IMR-90 (cell line): ENCODE data around the gene KIF16B. TPM values are rescaled to one million over a fixed set of nuclear protein-coding genes. Genes with fewer than 3 reads are reported as not detected.

ENCODE experiments used
- ATAC-seq: fragments of 200-7000 bp; cut with Tn5 transposase; 2 replicates; pipeline ENCODE4 v1.9.1; 2020; ENCODE audit warnings: low read depth, mild to moderate bottlenecking, moderate library complexity
- BruUV-seq: library from RNA; stranded (reverse); fragments of 400-500 nt; replicated peaks from 2 replicates; lab custom pipeline; 2021; lab: Mats Ljungman, UMichigan
- CTCF ChIA-PET: fragments of 300-600 bp; formaldehyde crosslinking; extraction: SDS; loops from one replicate; lab custom pipeline; 2021; ENCODE audit warnings: antibody characterized with exemption; lab: Yijun Ruan, JAX
- POLR2A ChIA-PET: fragments of 300-600 bp; sonication (Branson Sonifier 250); formaldehyde crosslinking; loops from one replicate; lab custom pipeline; 2022; ENCODE audit warnings: antibody characterized with exemption; ENCODE audit not compliant: unreplicated experiment; lab: Charles Lee
- DNase-seq: peaks from one replicate; pipeline ENCODE4 v3.0.0; 2013
- H2AFZ ChIP-seq: replicated peaks from 2 replicates; pipeline ENCODE3; 2013; ENCODE audit warnings: low read length, mild to moderate bottlenecking; ENCODE audit not compliant: poor library complexity
- H2AK5ac ChIP-seq: 2 replicates; pipeline ENCODE4 v1.6.1; 2013; ENCODE audit warnings: low read depth, low read length, inconsistent platforms
- H2AK9ac ChIP-seq: replicated peaks from 2 replicates; pipeline ENCODE3; 2013; ENCODE audit warnings: mild to moderate bottlenecking, low read depth, low read length, moderate library complexity; ENCODE audit not compliant: poor library complexity
- H2BK120ac ChIP-seq: 2 replicates; pipeline ENCODE4 v1.6.1; 2013; ENCODE audit warnings: low read depth, low read length, inconsistent platforms
- H2BK15ac ChIP-seq: 3 replicates; pipeline ENCODE4 v1.6.1; 2013; ENCODE audit warnings: low read depth, low read length, inconsistent platforms
- H2BK20ac ChIP-seq: 2 replicates; pipeline ENCODE4 v1.6.1; 2013; ENCODE audit warnings: low read depth, mild to moderate bottlenecking, inconsistent platforms, low read length, moderate library complexity
- H2BK5ac ChIP-seq: 2 replicates; pipeline ENCODE4 v1.6.1; 2013; ENCODE audit warnings: mild to moderate bottlenecking, low read depth, low read length, inconsistent platforms; ENCODE audit not compliant: poor library complexity, severe bottlenecking
- H3K14ac ChIP-seq: replicated peaks from 2 replicates; pipeline ENCODE4 v1.6.1; 2013; ENCODE audit warnings: low read depth, low read length, inconsistent platforms
- H3K18ac ChIP-seq: 2 replicates; pipeline ENCODE4 v1.6.1; 2013; ENCODE audit warnings: low read depth, low read length, control low read depth
- H3K23ac ChIP-seq: 2 replicates; pipeline ENCODE4 v1.6.1; 2013; ENCODE audit warnings: low read depth, low read length, inconsistent platforms
- H3K27ac ChIP-seq: 2 replicates; pipeline ENCODE4 v1.5.1; 2013; ENCODE audit warnings: mild to moderate bottlenecking, control low read depth, low read length; ENCODE audit not compliant: insufficient read depth
- H3K27me3 ChIP-seq: 2 replicates; pipeline ENCODE4 v1.6.1; 2013; ENCODE audit warnings: low read length; ENCODE audit not compliant: control insufficient read depth, insufficient read depth
- H3K36me3 ChIP-seq: 2 replicates; pipeline ENCODE4 v1.6.1; 2013; ENCODE audit warnings: low read length, mixed read lengths; ENCODE audit not compliant: control insufficient read depth, insufficient read depth
- H3K4ac ChIP-seq: 2 replicates; pipeline ENCODE4 v1.6.1; 2013; ENCODE audit warnings: low read depth, low read length, inconsistent platforms
- H3K4me1 ChIP-seq: 2 replicates; pipeline ENCODE4 v1.6.1; 2013; ENCODE audit warnings: low read length, mixed read lengths; ENCODE audit not compliant: control insufficient read depth, insufficient read depth
- H3K4me2 ChIP-seq: 2 replicates; pipeline ENCODE4 v1.6.1; 2013; ENCODE audit warnings: low read depth, mild to moderate bottlenecking, control low read depth, low read length, moderate library complexity
- H3K4me3 ChIP-seq: 2 replicates; pipeline ENCODE4 v1.5.1; 2013; ENCODE audit warnings: low read depth, mild to moderate bottlenecking, control low read depth, low read length, moderate library complexity; ENCODE audit not compliant: insufficient read depth
- H3K56ac ChIP-seq: 2 replicates; pipeline ENCODE4 v1.6.1; 2013; ENCODE audit warnings: low read length, inconsistent platforms; ENCODE audit not compliant: insufficient read depth; ENCODE audit errors: extremely low read depth
- H3K79me1 ChIP-seq, 2 experiments: 2 replicates each; pipeline ENCODE4 v1.6.1; 2013; ENCODE audit warnings: low read length in 2 of 2, inconsistent platforms in 1 of 2, low read depth in 1 of 2
- H3K9ac ChIP-seq: 2 replicates; pipeline ENCODE4 v1.6.1; 2013; ENCODE audit warnings: low read depth, low read length, control low read depth
- H3K9me1 ChIP-seq: 2 replicates; pipeline ENCODE4 v1.6.1; 2013; ENCODE audit warnings: low read length, inconsistent platforms; ENCODE audit not compliant: insufficient read depth
- H3K9me3 ChIP-seq: 2 replicates; pipeline ENCODE4 v1.6.1; 2013; ENCODE audit warnings: low read length; ENCODE audit not compliant: control insufficient read depth, insufficient read depth
- H4K20me1 ChIP-seq: 2 replicates; pipeline ENCODE4 v1.6.1; 2013; ENCODE audit warnings: low read length, inconsistent platforms; ENCODE audit not compliant: insufficient read depth
- H4K5ac ChIP-seq: 2 replicates; pipeline ENCODE4 v1.6.1; 2013; ENCODE audit warnings: mild to moderate bottlenecking, low read depth, low read length, control low read depth
- H4K8ac ChIP-seq, 2 experiments: 2 replicates each; pipeline ENCODE4 v1.6.1; 2013; ENCODE audit warnings: low read depth in 2 of 2, low read length in 2 of 2, control low read depth in 1 of 2, inconsistent platforms in 1 of 2
- H4K91ac ChIP-seq: 2 replicates; pipeline ENCODE4 v1.6.1; 2013; ENCODE audit warnings: low read depth, low read length, inconsistent platforms; ENCODE audit not compliant: insufficient read depth
- BHLHE40 ChIP-seq: fragments of 150-350 bp; IDR thresholded peaks from 2 replicates; pipeline ENCODE4 v1.6.1; 2016; ENCODE audit warnings: mild to moderate bottlenecking, low read depth, low read length
- CEBPB ChIP-seq: IDR thresholded peaks from 2 replicates; pipeline ENCODE4 v1.6.1; 2012; ENCODE audit warnings: low read depth, low read length, improper control_type of control experiment
- CHD1 ChIP-seq: IDR thresholded peaks from 2 replicates; pipeline ENCODE4 v1.6.1; 2012; ENCODE audit warnings: low read depth, low read length, improper control_type of control experiment
- FOS ChIP-seq: fragments of 150-350 bp; IDR thresholded peaks from 2 replicates; pipeline ENCODE4 v1.6.1; 2016; ENCODE audit warnings: low read depth, low read length
- MAFK ChIP-seq: IDR thresholded peaks from 2 replicates; pipeline ENCODE4 v1.6.1; 2012; ENCODE audit warnings: low read depth, low read length, improper control_type of control experiment
- MAZ ChIP-seq: IDR thresholded peaks from 2 replicates; pipeline ENCODE4 v1.6.1; 2012; ENCODE audit warnings: low read depth, mild to moderate bottlenecking, low read length, improper control_type of control experiment, moderate library complexity, borderline replicate concordance
- MXI1 ChIP-seq: IDR thresholded peaks from 2 replicates; pipeline ENCODE4 v1.6.1; 2012; ENCODE audit warnings: low read depth, mild to moderate bottlenecking, low read length, moderate library complexity, borderline replicate concordance
- NFE2L2 ChIP-seq: fragments of 150-350 bp; IDR thresholded peaks from 2 replicates; pipeline ENCODE4 v1.6.1; 2016; ENCODE audit warnings: low read depth, mild to moderate bottlenecking, low read length
- POLR2A ChIP-seq: IDR thresholded peaks from 2 replicates; pipeline ENCODE4 v1.6.1; 2012; ENCODE audit warnings: mild to moderate bottlenecking, low read depth, low read length
- RAD21 ChIP-seq: IDR thresholded peaks from 2 replicates; pipeline ENCODE4 v1.6.1; 2012; ENCODE audit warnings: low read length, improper control_type of control experiment
- RCOR1 ChIP-seq: IDR thresholded peaks from 2 replicates; pipeline ENCODE4 v1.6.1; 2012; ENCODE audit warnings: mild to moderate bottlenecking, low read length, improper control_type of control experiment; ENCODE audit not compliant: insufficient replicate concordance
- RFX5 ChIP-seq: IDR thresholded peaks from 2 replicates; pipeline ENCODE4 v1.8.0; 2012; ENCODE audit warnings: low read depth, mild to moderate bottlenecking, low read length, moderate library complexity
- SMC3 ChIP-seq: fragments of 150-350 bp; IDR thresholded peaks from 2 replicates; pipeline ENCODE4 v1.6.1; 2016; ENCODE audit warnings: low read depth, mild to moderate bottlenecking, antibody characterized with exemption, low read length, moderate library complexity
- WGBS, 2 experiments: methylation state at CpG; one replicate each; pipeline versions ENCODE4 v1.1.5 to v1.1.7; 2013; ENCODE audit warnings: missing lambda C conversion rate in 2 of 2; ENCODE audit not compliant: insufficient read length in 1 of 2; ENCODE audit errors: extremely low coverage in 2 of 2; 5-methylcytosine and 5-hydroxymethylcytosine counted together
- dilution Hi-C: fragments of 300-500 bp; cut with HindIII; formaldehyde crosslinking; loops from one replicate; pipeline ENCODE4 v1.14.3; 2018; ENCODE audit warnings: low sequenced_read_pairs; ENCODE audit not compliant: unreplicated experiment
- in situ Hi-C: fragments of 300-500 bp; cut with MboI; formaldehyde crosslinking; loops from 3 replicates; pipeline ENCODE4 v1.14.3; 2019; ENCODE audit warnings: low sequenced_read_pairs, inconsistent platforms, mixed read lengths
- intact Hi-C: fragments of 100-400 bp; cut with micrococcal nuclease; formaldehyde crosslinking; loops from 2 replicates; pipeline ENCODE4 v1.10.0; 2022
- polyA plus RNA-seq, 3 experiments: library from polyadenylated mRNA; depleted of rRNA; stranded (reverse); fragments of >200 nt; gene quantifications; 2 replicates each; pipeline ENCODE4 v1.2.3, GENCODE V29; 2012; ENCODE audit warnings: low replicate concordance in 1 of 3
- total RNA-seq: library from RNA; depleted of rRNA; stranded (reverse); fragments of >200 nt; gene quantifications from 2 replicates; pipeline ENCODE4 v1.2.3, GENCODE V29; 2012
- TF ChIP-seq, protein P1 (sequence below): fragments of 150-350 bp; IDR thresholded peaks from 2 replicates; pipeline ENCODE4 v1.6.1; 2016; ENCODE audit warnings: low read depth, mild to moderate bottlenecking, low read length, moderate library complexity, borderline replicate concordance
- TF ChIP-seq, protein P2 (sequence below): fragments of 150-350 bp; IDR thresholded peaks from 2 replicates; pipeline ENCODE4 v1.6.1; 2017; ENCODE audit warnings: mild to moderate bottlenecking, antibody characterized with exemption, low read length, low read depth
- TF ChIP-seq, protein P3 (sequence below): conservative IDR thresholded peaks from 2 replicates; pipeline ENCODE4 v1.5.1; 2012; ENCODE audit warnings: mild to moderate bottlenecking, low read depth, low read length, improper control_type of control experiment

KIF16B gene
- total and polyA plus RNA-seq, 2 of the 4 experiments (the other 2 are of a cell fraction) = 4.7 to 10.0 TPM

DNA sequence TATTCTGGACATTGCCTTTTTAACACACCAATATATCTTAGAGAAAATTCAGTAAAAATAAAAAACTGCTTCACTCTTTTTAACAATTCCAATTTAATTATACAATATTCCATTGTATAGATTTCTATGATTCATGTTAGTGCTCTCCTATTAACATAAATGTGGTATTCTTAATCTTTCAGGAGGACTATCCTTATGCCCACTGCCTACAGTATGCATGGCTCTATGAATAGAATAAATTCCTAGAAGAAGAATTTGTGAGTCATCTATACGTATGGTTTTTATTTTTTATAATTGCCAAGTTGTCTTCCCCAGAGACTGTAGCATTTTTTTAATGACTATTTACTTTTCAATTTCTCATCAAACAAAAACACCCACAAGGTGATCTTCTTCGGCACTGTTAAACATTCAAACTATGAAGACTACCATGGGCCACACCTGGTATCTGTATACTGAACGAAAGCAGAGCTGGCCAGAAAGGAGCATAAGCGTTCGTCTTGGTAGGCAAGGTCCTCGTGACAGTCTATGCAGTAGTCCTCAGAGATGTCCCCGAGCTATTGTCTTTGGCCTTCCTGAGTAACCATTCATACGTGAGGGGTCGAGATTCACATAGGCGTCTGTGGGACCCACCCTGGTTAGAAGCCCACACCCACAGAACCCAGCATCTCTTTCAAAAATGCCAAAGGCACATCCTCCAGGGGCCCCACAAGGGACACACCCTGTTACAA is 74.6 kb downstream of the KIF16B start:
- no peak overlapping the region for H3K56ac ChIP-seq
- ChIA-PET CTCF (no interaction called here), POLR2A (no interaction called here)
- H2AK5ac ChIP-seq = no peak overlapping the region
- H3K27ac ChIP-seq = no peak overlapping the region
- TF ChIP-seq MAZ (no peak), RAD21 (no peak), RCOR1 (no peak), RFX5 (no peak), POLR2A (no peak), MAFK (no peak), NFE2L2 (no peak), FOS (no peak), MXI1 (no peak), CHD1 (no peak), CEBPB (no peak), BHLHE40 (no peak), SMC3 (no peak)
- TF ChIP-seq, protein P1, sequence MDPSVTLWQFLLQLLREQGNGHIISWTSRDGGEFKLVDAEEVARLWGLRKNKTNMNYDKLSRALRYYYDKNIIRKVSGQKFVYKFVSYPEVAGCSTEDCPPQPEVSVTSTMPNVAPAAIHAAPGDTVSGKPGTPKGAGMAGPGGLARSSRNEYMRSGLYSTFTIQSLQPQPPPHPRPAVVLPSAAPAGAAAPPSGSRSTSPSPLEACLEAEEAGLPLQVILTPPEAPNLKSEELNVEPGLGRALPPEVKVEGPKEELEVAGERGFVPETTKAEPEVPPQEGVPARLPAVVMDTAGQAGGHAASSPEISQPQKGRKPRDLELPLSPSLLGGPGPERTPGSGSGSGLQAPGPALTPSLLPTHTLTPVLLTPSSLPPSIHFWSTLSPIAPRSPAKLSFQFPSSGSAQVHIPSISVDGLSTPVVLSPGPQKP = no peak
- TF ChIP-seq, protein P2, sequence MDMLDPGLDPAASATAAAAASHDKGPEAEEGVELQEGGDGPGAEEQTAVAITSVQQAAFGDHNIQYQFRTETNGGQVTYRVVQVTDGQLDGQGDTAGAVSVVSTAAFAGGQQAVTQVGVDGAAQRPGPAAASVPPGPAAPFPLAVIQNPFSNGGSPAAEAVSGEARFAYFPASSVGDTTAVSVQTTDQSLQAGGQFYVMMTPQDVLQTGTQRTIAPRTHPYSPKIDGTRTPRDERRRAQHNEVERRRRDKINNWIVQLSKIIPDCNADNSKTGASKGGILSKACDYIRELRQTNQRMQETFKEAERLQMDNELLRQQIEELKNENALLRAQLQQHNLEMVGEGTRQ = no peak
- TF ChIP-seq, protein P3, sequence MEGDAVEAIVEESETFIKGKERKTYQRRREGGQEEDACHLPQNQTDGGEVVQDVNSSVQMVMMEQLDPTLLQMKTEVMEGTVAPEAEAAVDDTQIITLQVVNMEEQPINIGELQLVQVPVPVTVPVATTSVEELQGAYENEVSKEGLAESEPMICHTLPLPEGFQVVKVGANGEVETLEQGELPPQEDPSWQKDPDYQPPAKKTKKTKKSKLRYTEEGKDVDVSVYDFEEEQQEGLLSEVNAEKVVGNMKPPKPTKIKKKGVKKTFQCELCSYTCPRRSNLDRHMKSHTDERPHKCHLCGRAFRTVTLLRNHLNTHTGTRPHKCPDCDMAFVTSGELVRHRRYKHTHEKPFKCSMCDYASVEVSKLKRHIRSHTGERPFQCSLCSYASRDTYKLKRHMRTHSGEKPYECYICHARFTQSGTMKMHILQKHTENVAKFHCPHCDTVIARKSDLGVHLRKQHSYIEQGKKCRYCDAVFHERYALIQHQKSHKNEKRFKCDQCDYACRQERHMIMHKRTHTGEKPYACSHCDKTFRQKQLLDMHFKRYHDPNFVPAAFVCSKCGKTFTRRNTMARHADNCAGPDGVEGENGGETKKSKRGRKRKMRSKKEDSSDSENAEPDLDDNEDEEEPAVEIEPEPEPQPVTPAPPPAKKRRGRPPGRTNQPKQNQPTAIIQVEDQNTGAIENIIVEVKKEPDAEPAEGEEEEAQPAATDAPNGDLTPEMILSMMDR = no peak
- H3K4me1 ChIP-seq = no peaks in the 10 kb centered on the region
- no peak overlapping the region for H3K14ac ChIP-seq
- no TSS peak for BruUV-seq
- H2BK15ac ChIP-seq = no peak overlapping the region
- 83% methylated on average over 1 of the region's 10 CpGs; no CpG with 5 or more reads in 1 of the 2 experiments for WGBS, 2 experiments
- DNase-seq = peak; percentile 24
- H3K4me2 ChIP-seq = no peak overlapping the region
- H3K27me3 ChIP-seq = no peaks in the 10 kb centered on the region
- H3K4me3 ChIP-seq = no peak overlapping the region
- no peak overlapping the region for H4K8ac ChIP-seq
- no peak overlapping the region for H2BK120ac ChIP-seq
- H4K91ac ChIP-seq = no peak overlapping the region
- no peaks in the 10 kb centered on the region for H4K20me1 ChIP-seq
- intact Hi-C loops = no loop called here
- H3K9ac ChIP-seq = no peak overlapping the region
- 0 out of 2 replicates have a peak, but pooled peaks cover 1% of the 10 kb centered on the region for H3K36me3 ChIP-seq
- H3K9me3 ChIP-seq = no peaks in the 10 kb centered on the region
- no peak overlapping the region for H2BK20ac ChIP-seq
- no peak overlapping the region for H2AFZ ChIP-seq
- H2AK9ac ChIP-seq = no peak overlapping the region
- in situ Hi-C loops = no loop called here
- H3K4ac ChIP-seq = no peak overlapping the region
- no peaks in the 10 kb centered on the region for H3K9me1 ChIP-seq
- H4K5ac ChIP-seq = no peak overlapping the region
- ATAC-seq = peak; percentile 42
- H3K23ac ChIP-seq = no peak overlapping the region
- dilution Hi-C loops = no loop called here
- H2BK5ac ChIP-seq = no peak overlapping the region
- H3K79me1 ChIP-seq = no peaks in the 10 kb centered on the region
- no peak overlapping the region for H3K18ac ChIP-seq
